ENCODE results near the gene SEC14L6. TPM values are rescaled to one million over a fixed set of nuclear protein-coding genes. Genes with fewer than 3 reads are reported as not detected.
"Not testable (repeated sequence)": the region's sequence is repeated elsewhere in the genome, so short reads cannot be mapped to it uniquely, and the experiment has no call there.

Gene SEC14L6
- total RNA-seq, result under 1 TPM in 2 of 3 donors, not detected in 1; 0.33 to 0.73 TPM

DNA sequence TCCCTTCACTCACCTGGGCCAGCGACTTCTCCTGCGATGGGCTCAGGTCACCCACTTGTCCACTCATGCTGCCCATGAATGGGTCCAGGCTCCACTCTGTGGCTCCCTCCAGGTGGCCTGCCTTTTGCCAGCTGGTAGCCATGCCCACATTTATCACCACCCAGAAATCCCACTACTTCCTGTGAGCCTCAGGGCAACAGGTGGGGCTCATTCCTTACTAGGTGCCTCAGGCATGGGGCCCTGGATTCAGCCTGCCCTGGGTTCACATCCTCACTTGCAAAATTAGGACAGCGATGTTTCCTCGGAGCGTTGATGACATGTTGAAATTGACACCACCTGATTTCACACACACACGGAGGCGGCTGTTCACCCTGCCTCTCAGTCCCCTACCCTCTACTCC lies at the start of gene SEC14L6:
TSS of gene SEC14L6 (minus strand) at position 126 of the 400 bp plus-strand sequence. CDS start at position 67, 59 bp downstream.
- intact Hi-C loops (cut with DNase I; ENCODE audit: low total_unique reads), result no loop called here
- Histone ChIP-seq H3K4me1 (no peaks in the 10 kb centered on the region), H3K27me3 (peaks cover 0 to 18% of the 10 kb centered on the region in 2 donors), H3K4me3 (no peak within 1 kb of the TSS), H3K27ac (no peak within 1 kb of the TSS), H3K9me3 (no peaks in the 10 kb centered on the region), H3K36me3 (no peaks in the 10 kb centered on the region)
- no peak for TF ChIP-seq POLR2A (IDR thresholded peaks at IDR 0.05)
- no peak for TF ChIP-seq POLR2AphosphoS5 (IDR thresholded peaks at IDR 0.05)
- TF ChIP-seq, protein P1, sequence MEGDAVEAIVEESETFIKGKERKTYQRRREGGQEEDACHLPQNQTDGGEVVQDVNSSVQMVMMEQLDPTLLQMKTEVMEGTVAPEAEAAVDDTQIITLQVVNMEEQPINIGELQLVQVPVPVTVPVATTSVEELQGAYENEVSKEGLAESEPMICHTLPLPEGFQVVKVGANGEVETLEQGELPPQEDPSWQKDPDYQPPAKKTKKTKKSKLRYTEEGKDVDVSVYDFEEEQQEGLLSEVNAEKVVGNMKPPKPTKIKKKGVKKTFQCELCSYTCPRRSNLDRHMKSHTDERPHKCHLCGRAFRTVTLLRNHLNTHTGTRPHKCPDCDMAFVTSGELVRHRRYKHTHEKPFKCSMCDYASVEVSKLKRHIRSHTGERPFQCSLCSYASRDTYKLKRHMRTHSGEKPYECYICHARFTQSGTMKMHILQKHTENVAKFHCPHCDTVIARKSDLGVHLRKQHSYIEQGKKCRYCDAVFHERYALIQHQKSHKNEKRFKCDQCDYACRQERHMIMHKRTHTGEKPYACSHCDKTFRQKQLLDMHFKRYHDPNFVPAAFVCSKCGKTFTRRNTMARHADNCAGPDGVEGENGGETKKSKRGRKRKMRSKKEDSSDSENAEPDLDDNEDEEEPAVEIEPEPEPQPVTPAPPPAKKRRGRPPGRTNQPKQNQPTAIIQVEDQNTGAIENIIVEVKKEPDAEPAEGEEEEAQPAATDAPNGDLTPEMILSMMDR (IDR thresholded peaks at IDR 0.05), result no peak
- DNase-seq (ENCODE audit: low spot score in 2 of 2), result no peak

DNA sequence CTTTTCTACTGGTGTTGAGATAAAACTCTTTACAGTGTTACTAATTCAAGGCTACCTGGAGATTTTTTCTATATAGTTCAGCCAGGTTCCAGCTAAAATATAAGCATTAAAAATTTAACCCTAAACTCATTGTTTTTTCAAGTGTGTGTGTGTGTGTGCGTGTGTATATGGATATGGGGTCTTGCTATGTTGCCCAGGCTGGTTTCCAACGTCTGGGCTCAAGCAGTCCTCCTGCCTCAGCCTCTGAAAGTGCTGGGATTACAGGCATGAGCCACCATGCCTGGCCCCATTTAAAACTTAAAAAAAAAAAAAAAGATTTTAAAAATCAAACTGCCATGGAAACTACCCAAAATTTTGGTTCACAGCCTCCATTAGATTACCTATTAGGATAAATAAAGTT lies 49.7 kb upstream of the SEC14L6 start:
- H3K4me3 ChIP-seq, result no peak overlapping the region
- H3K9me3 ChIP-seq, result no peaks in the 10 kb centered on the region
- DNase-seq (ENCODE audit: low spot score in 2 of 2), result no peak
- no peaks in the 10 kb centered on the region for H3K36me3 ChIP-seq
- intact Hi-C loops (cut with DNase I; ENCODE audit: low total_unique reads), result loop anchor here (10.0 kb wide), 1 partner anchor 999 kb away; no protein-coding TSS in a partner anchor
- H3K27ac ChIP-seq, result no peak overlapping the region
- H3K4me1 ChIP-seq, result no peaks in the 10 kb centered on the region
- TF ChIP-seq, protein P1 (IDR thresholded peaks at IDR 0.05), result no peak
- TF ChIP-seq POLR2AphosphoS5 (IDR thresholded peaks at IDR 0.05), result no peak
- no peak for TF ChIP-seq POLR2A (IDR thresholded peaks at IDR 0.05)
- no peaks in the 10 kb centered on the region for H3K27me3 ChIP-seq

DNA sequence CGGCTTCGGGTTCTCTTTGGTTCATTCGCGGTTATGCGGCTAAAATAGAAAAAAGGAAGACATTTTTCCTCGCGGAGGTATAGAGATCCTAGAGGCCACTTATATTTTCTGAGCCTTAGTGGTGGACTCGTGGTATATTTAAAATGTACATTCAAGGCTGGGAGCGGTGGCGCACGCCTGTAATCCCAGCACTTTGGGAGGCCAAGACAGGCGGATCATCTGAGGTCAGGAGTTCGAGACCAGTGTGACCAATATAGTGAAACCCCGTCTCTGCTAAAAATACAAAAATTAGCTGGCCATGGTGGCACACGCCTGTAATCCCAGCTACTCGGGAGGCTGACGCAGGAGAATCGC lies 45.8 kb upstream of the SEC14L6 start:
- H3K4me3 ChIP-seq, result peak overlapping the region; percentile 80 to 93 (median 89)
- not testable (repeated sequence) for H3K9me3 ChIP-seq; DNase-seq (ENCODE audit: low spot score in 2 of 2); H3K27me3 ChIP-seq; H3K36me3 ChIP-seq
- intact Hi-C loops (cut with DNase I; ENCODE audit: low total_unique reads), result loop anchor here (10.0 kb wide), 1 partner anchor 1002 kb away; no protein-coding TSS in a partner anchor
- H3K27ac ChIP-seq, result peak overlapping the region; percentile 85 to 89
- peaks cover 5 to 15% of the 10 kb centered on the region in 2 donors for H3K4me1 ChIP-seq

DNA sequence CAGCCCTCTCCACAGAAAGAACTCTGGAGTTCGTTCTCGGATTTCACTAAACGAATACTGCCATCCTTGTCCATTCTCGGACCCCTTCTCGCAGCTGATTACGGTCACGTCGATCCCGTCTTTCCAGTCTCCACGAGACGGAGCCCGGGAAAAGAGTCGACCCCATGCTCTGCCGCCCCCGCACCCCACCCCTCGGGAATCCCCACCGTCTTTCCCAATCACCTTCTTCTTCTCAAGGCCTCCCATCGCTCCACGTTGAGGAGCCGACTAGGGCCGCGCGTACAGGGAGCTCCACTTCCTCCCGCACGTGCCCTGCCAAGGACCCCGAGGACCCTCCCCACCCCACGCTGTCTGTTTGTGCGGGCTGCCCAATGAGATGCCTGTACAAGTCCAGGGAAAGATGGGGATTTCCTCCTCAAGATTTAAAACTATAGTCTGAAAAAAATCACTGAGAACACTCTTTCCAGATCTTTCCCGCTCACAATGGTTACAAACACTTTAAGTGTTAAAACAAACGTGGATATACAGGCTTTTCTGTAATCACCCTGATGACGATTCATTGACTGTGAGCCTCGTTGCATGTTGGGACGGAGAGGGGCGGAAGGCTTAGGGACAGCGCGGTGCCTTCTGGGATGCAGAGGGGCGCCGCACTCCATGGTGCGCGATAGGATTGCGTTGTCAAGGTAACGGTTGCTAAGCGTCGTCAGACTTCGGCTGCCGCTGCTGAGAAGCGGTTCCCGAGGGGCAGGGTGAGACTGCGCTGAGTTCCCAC lies 45.2 kb upstream of the SEC14L6 start, which contains the start of gene PES1:
TSS of gene PES1 (minus strand) at position 323 of the 772 bp plus-strand sequence. CDS start at position 246, 77 bp downstream.
- peak; percentile 91 for DNase-seq (ENCODE audit: low spot score in 2 of 2)
- Histone ChIP-seq H3K36me3 (peaks cover 8% of the 10 kb centered on the region), H3K9me3 (no peaks in the 10 kb centered on the region), H3K27me3 (no peaks in the 10 kb centered on the region), H3K4me1 (peaks cover 5 to 15% of the 10 kb centered on the region in 2 donors), H3K27ac (peak within 1 kb of the TSS; percentile 85 to 89), H3K4me3 (peak within 1 kb of the TSS; percentile 80 to 93 (median 89))
- TF ChIP-seq POLR2AphosphoS5 (IDR thresholded peaks at IDR 0.05) (peak; percentile 64 to 76 (median 68)), POLR2A (IDR thresholded peaks at IDR 0.05) (peak; percentile 9)
- TF ChIP-seq, protein P1 (IDR thresholded peaks at IDR 0.05), result no peak
- intact Hi-C loops (cut with DNase I; ENCODE audit: low total_unique reads), result loop anchor here (10.0 kb wide), 1 partner anchor 1003 kb away; no protein-coding TSS in a partner anchor

DNA sequence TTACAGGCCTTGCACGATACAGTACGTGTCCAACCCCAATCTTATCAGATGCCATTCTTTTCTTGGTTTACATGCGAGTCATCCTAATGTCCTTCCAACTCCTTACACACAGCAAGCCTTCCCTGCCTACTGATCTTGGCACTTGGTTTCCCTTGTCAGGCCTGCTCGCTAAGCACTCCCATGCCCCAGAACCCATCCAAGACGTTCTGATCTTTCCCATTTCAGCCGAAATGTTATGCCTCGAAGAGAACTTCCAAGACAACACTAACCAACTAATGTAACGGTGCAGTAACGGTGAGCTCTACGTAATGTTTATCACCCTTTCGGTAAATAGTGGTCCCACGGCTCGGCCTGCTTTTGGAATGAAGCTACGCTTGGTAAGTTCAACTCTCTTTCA lies 44.6 kb upstream of the SEC14L6 start:
- Histone ChIP-seq H3K9me3 (no peaks in the 10 kb centered on the region), H3K27me3 (no peaks in the 10 kb centered on the region), H3K4me1 (peaks cover 5 to 15% of the 10 kb centered on the region in 2 donors), H3K4me3 (peak overlapping the region; percentile 80 to 93 (median 89)), H3K36me3 (peaks cover 12% of the 10 kb centered on the region), H3K27ac (peak overlapping the region; percentile 85 to 89)
- DNase-seq (ENCODE audit: low spot score in 2 of 2), result no peak
- TF ChIP-seq, protein P1 (IDR thresholded peaks at IDR 0.05), result no peak
- TF ChIP-seq POLR2A (IDR thresholded peaks at IDR 0.05) (no peak), POLR2AphosphoS5 (IDR thresholded peaks at IDR 0.05) (no peak)
- intact Hi-C loops (cut with DNase I; ENCODE audit: low total_unique reads), result loop anchor here (10.0 kb wide), 1 partner anchor 1004 kb away; no protein-coding TSS in a partner anchor
